Mucosa of descending colon (tissue), 3 donors: ENCODE measurements around the gene FAM107B. TPM values are rescaled to one million over a fixed set of nuclear protein-coding genes. Genes with fewer than 3 reads are reported as not detected.

Experiments used
- ATAC-seq: fragments of 200-7000 bp; cut with Tn5 transposase; one replicate; pipeline ENCODE4 v1.9.1; 2020; ENCODE audit warnings: mild to moderate bottlenecking, moderate library complexity
- DNase-seq, 3 donors: peaks; one replicate each; pipeline ENCODE4 v3.0.0-alpha.2; 2020
- H3K36me3 ChIP-seq: fragments of 200-600 bp; one replicate; pipeline ENCODE4 v1.8.0; 2021; ENCODE audit warnings: low read depth, mild to moderate bottlenecking
- H3K4me1 ChIP-seq: fragments of 200-600 bp; one replicate; pipeline ENCODE4 v1.8.0; 2021; ENCODE audit warnings: low read depth, mild to moderate bottlenecking
- H3K4me3 ChIP-seq: fragments of 200-600 bp; one replicate; pipeline ENCODE4 v1.8.0; 2021; ENCODE audit warnings: mild to moderate bottlenecking
- H3K9me3 ChIP-seq: fragments of 200-600 bp; one replicate; pipeline ENCODE4 v1.8.0; 2021; ENCODE audit warnings: mild to moderate bottlenecking
- intact Hi-C, 2 donors: fragments of 100-400 bp; cut with DNase I in 1 of 2; cut with micrococcal nuclease in 1 of 2; formaldehyde crosslinking; loops; one replicate each; pipeline versions ENCODE4 v1.11.0 to v1.11.1; 2022; cut with DNase I, micrococcal nuclease
- total RNA-seq, 3 donors: library from RNA; stranded (reverse); fragmentation: NEBNext Ultra II Directional in 2 of 3; extraction: Animal tissue kit (Norgen Biotek cat#: 25700) in 2 of 3; gene quantifications; one replicate each; pipeline versions ENCODE4 v1.2.1 to v1.2.4, GENCODE V29; 2021 to 2023
- TF ChIP-seq, protein P1 (sequence below): fragments of 200-600 bp; IDR thresholded peaks from one replicate; pipeline ENCODE4 v1.8.0; 2022; ENCODE audit warnings: antibody characterized with exemption, mild to moderate bottlenecking
- donor health status: DM: no; HTN: no; CAD: no; lungs with moderate emphysema.
- donor health status: DM: no; HTN: no; CAD: no.
- donor health status: DM: no; HTN: yes; CAD: no.

FAM107B gene
- total RNA-seq, 3 donors from 2014 or later = 45.6 to 77.7 (median 76.9) TPM

DNA sequence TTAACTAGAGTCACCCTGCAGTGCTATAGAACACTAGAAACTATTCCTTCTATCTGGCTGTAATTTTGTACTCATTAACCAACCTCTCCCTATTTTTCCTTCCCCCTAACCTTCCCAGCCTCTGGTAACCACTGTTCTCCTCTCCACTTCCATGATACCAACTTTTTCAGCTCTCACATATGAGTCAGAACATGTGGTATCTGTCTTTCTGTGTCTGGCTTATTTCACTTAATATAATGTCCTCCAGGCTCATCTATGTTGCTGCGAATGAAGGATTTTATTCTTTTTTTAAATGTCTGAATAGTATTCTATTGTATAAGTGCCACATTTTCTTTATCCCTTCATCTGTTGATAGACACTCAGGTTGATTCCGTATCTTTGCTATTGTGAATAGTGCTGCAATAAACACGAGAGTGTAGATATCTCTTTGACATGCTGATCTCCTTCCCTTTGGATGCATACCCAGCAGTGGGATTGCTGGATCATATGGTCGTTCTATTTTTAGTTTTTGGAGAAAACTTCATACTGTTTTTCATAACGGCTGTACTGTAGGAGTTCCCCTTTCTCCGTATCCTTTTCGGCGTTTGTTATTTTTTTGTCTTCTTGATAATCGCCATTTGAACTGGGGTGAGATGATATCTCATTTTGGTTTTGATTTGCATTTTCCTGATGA is 101.4 kb downstream of the FAM107B start:
- ATAC-seq = no peak
- Histone ChIP-seq H3K36me3 (no peaks in the 10 kb centered on the region), H3K9me3 (no peaks in the 10 kb centered on the region), H3K4me1 (peaks cover 28% of the 10 kb centered on the region), H3K4me3 (no peak overlapping the region)
- TF ChIP-seq, protein P1, sequence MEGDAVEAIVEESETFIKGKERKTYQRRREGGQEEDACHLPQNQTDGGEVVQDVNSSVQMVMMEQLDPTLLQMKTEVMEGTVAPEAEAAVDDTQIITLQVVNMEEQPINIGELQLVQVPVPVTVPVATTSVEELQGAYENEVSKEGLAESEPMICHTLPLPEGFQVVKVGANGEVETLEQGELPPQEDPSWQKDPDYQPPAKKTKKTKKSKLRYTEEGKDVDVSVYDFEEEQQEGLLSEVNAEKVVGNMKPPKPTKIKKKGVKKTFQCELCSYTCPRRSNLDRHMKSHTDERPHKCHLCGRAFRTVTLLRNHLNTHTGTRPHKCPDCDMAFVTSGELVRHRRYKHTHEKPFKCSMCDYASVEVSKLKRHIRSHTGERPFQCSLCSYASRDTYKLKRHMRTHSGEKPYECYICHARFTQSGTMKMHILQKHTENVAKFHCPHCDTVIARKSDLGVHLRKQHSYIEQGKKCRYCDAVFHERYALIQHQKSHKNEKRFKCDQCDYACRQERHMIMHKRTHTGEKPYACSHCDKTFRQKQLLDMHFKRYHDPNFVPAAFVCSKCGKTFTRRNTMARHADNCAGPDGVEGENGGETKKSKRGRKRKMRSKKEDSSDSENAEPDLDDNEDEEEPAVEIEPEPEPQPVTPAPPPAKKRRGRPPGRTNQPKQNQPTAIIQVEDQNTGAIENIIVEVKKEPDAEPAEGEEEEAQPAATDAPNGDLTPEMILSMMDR = no peak
- no peak for DNase-seq
- intact Hi-C loops = no loop called here

DNA sequence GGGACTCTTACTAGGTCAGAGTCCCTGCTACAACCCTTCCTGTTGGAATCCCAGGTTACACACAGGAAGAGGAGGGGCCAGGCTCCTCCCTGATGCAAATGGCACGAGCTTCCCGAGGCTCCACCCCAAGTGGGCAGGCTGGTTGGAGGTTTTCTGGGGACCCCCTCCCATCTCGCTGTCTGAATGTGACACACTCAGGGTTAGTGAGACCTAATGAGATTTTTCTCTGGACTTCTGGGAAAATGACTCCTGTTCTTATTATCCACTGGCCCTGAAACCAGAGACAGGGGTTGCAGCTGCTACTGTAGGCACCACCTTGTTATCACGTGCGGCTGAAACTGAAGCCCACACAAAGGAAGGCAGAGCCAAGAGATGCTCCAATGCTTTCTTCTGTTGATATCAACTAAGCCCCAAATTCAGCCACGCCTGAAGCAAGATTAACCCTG is 103.3 kb downstream of the FAM107B start:
- Histone ChIP-seq H3K4me3 (no peak overlapping the region), H3K4me1 (peaks cover 28% of the 10 kb centered on the region), H3K36me3 (no peaks in the 10 kb centered on the region), H3K9me3 (no peaks in the 10 kb centered on the region)
- ATAC-seq = no peak
- TF ChIP-seq, protein P1 = no peak
- DNase-seq = peak in 1 of 3 donors; percentile 33
- intact Hi-C loops = no loop called here

DNA sequence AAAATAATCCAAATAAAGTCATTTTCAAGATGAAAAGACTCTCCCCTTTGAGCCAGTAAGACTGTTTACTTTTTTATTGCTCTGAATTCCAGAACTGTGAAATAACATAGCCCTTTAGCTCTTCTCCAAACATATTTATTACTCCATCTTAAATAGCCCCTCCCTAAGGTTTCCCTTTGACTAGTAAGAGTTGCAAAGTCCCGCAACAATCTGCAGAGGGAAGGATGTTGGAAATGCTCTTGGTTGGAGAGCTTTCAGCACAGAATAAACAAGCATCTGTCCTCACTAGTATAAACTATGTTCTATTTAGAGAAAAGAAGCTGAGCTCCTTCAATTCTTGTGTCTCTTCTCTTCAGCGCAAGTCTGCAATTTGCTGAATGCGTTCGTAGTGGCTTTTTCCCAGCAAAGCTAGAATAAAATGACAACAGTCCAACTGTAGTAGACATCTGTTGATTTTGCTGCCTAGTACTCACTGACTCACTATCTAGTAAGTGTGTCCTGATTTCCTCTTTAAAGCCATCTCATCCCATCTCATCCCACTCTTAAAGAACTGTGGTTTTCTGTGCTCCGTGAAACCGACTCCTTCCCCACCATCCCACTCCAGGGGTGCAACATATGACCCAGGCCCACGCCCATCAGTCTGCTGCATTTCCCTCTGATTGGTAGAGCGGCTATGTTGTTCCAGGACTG is 104.0 kb downstream of the FAM107B start:
- TF ChIP-seq, protein P1 = no peak
- no peak for DNase-seq
- ATAC-seq = peak; percentile 37
- no peaks in the 10 kb centered on the region for H3K36me3 ChIP-seq
- intact Hi-C loops = no loop called here
- no peaks in the 10 kb centered on the region for H3K9me3 ChIP-seq
- H3K4me3 ChIP-seq = no peak overlapping the region
- peaks cover 24% of the 10 kb centered on the region for H3K4me1 ChIP-seq

DNA sequence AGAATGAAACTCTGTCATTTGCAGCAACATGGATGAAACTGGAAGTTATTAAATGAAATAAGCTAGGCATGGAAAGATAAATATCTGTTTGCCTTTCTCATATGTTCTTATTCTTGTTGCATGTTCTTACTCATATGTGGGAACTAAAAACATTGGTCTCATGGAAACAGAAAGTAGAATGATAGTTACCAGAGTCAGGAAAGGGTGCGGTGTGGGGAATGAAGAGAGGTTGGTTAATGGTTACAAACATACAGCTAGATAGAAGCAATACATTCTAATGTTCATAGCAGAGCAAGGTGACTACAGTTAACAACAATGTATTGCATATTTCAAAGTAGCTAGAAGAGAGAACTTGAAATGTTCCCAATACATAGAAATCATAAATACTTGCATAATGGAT is 105.1 kb downstream of the FAM107B start:
- H3K36me3 ChIP-seq = no peaks in the 10 kb centered on the region
- no peaks in the 10 kb centered on the region for H3K9me3 ChIP-seq
- DNase-seq = no peak
- TF ChIP-seq, protein P1 = no peak
- no peak overlapping the region for H3K4me3 ChIP-seq
- H3K4me1 ChIP-seq = peaks cover 28% of the 10 kb centered on the region
- intact Hi-C loops = no loop called here
- ATAC-seq = peak; percentile 66

DNA sequence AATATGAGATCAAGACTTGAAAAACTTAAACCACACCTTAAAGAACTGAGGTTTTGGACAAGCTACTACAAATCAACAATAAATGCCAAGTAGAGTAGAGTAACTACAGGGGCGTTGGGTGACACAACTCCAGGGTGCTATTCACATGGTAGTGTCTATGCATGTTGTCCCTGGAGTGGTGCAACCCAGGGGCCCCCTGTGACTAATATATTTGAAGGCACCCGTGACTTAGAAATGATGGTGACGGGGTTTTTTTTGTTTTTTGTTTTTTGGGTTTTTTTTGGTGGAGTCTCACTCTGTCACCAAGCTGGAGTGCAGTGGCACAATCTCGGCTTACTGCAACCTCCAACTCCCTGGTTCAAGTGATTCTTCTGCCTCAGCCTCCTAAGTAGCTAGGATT is 106.9 kb downstream of the FAM107B start:
- no peaks in the 10 kb centered on the region for H3K9me3 ChIP-seq
- H3K4me3 ChIP-seq = no peak overlapping the region
- TF ChIP-seq, protein P1 = no peak
- peaks cover 20% of the 10 kb centered on the region for H3K4me1 ChIP-seq
- ATAC-seq (no peak), DNase-seq (no peak)
- H3K36me3 ChIP-seq = no peaks in the 10 kb centered on the region
- intact Hi-C loops = no loop called here
